H9 (cell line): ENCODE data around the gene ANKRD26. TPM values are rescaled to one million over a fixed set of nuclear protein-coding genes. Genes with fewer than 3 reads are reported as not detected.

Experiments used
- DNase-seq: peaks from one replicate; pipeline ENCODE4 v3.0.0-alpha.2; 2017
- H2AFZ ChIP-seq: one replicate; pipeline ENCODE4 v1.6.1; 2013; ENCODE audit warnings: mild to moderate bottlenecking, low read length, control low read depth, moderate library complexity
- H2AK5ac ChIP-seq: 2 replicates; pipeline ENCODE4 v1.6.1; 2013; ENCODE audit warnings: low read length, control low read depth, mixed read lengths; ENCODE audit not compliant: insufficient read length
- H2BK120ac ChIP-seq: one replicate; pipeline ENCODE4 v1.6.1; 2013; ENCODE audit warnings: low read depth, mild to moderate bottlenecking, low read length, control low read depth, inconsistent platforms; ENCODE audit not compliant: poor library complexity, severe bottlenecking
- H2BK12ac ChIP-seq: 2 replicates; pipeline ENCODE4 v1.6.1; 2013; ENCODE audit warnings: low read length, control low read depth, mixed read lengths, low read depth; ENCODE audit not compliant: insufficient read length
- H2BK15ac ChIP-seq: 2 replicates; pipeline ENCODE4 v1.6.1; 2013; ENCODE audit warnings: low read depth, low read length, control low read depth
- H2BK20ac ChIP-seq: one replicate; pipeline ENCODE4 v1.6.1; 2013; ENCODE audit warnings: low read depth, mild to moderate bottlenecking, low read length, control low read depth, inconsistent platforms; ENCODE audit not compliant: poor library complexity, severe bottlenecking
- H2BK5ac ChIP-seq: 2 replicates; pipeline ENCODE4 v1.6.1; 2013; ENCODE audit warnings: low read length, control low read depth, mixed read lengths; ENCODE audit not compliant: insufficient read length
- H3K14ac ChIP-seq: 2 replicates; pipeline ENCODE4 v1.6.1; 2013; ENCODE audit warnings: low read length, control low read depth; ENCODE audit not compliant: insufficient read depth
- H3K18ac ChIP-seq: 2 replicates; pipeline ENCODE4 v1.6.1; 2013; ENCODE audit warnings: low read depth, mild to moderate bottlenecking, mixed read lengths, low read length, control low read depth; ENCODE audit not compliant: insufficient read length
- H3K23ac ChIP-seq: 2 replicates; pipeline ENCODE4 v1.6.1; 2013; ENCODE audit warnings: low read length, control low read depth, mixed read lengths, low read depth; ENCODE audit not compliant: insufficient read length
- H3K23me2 ChIP-seq: 2 replicates; pipeline ENCODE4 v1.6.1; 2013; ENCODE audit warnings: low read depth, mild to moderate bottlenecking, mixed read lengths, low read length, control low read depth; ENCODE audit not compliant: insufficient read length, poor library complexity, severe bottlenecking
- H3K27ac ChIP-seq: 2 replicates; pipeline ENCODE4 v1.5.1; 2013; ENCODE audit warnings: low read length, control low read depth, mixed read lengths, low read depth; ENCODE audit not compliant: insufficient read length
- H3K27me3 ChIP-seq: 2 replicates; pipeline ENCODE4 v1.6.1; 2013; ENCODE audit warnings: low read length, control low read depth, inconsistent platforms; ENCODE audit not compliant: insufficient read depth
- H3K4ac ChIP-seq: 2 replicates; pipeline ENCODE4 v1.6.1; 2013; ENCODE audit warnings: low read depth, mild to moderate bottlenecking, control low read depth, inconsistent platforms, low read length, moderate library complexity
- H3K4me1 ChIP-seq: 2 replicates; pipeline ENCODE4 v1.6.1; 2013; ENCODE audit warnings: low read length, control low read depth, inconsistent platforms; ENCODE audit not compliant: insufficient read depth
- H3K4me2 ChIP-seq: 2 replicates; pipeline ENCODE4 v1.6.1; 2013; ENCODE audit warnings: low read length, control low read depth, mixed read lengths; ENCODE audit not compliant: insufficient read length, insufficient read depth
- H3K56ac ChIP-seq: 2 replicates; pipeline ENCODE4 v1.6.1; 2013; ENCODE audit warnings: low read depth, mild to moderate bottlenecking, mixed read lengths, low read length, control low read depth; ENCODE audit not compliant: insufficient read length
- H3K79me1 ChIP-seq: 2 replicates; pipeline ENCODE4 v1.6.1; 2013; ENCODE audit warnings: low read depth, mild to moderate bottlenecking, moderate library complexity, low read length, control low read depth, inconsistent platforms; ENCODE audit not compliant: insufficient read depth, poor library complexity, severe bottlenecking
- H3K79me2 ChIP-seq: 2 replicates; pipeline ENCODE4 v1.6.1; 2013; ENCODE audit warnings: low read length, control low read depth, inconsistent platforms; ENCODE audit not compliant: insufficient read depth
- H3K9ac ChIP-seq: 2 replicates; pipeline ENCODE4 v1.6.1; 2013; ENCODE audit warnings: low read length, control low read depth, mixed read lengths; ENCODE audit not compliant: insufficient read length; ENCODE audit errors: extremely low read depth
- H3K9me3 ChIP-seq: one replicate; pipeline ENCODE4 v1.6.1; 2013; ENCODE audit warnings: low read depth, low read length, inconsistent platforms; ENCODE audit not compliant: control insufficient read depth
- H3T11ph ChIP-seq: one replicate; pipeline ENCODE4 v1.6.1; 2013; ENCODE audit warnings: mild to moderate bottlenecking, low read length, control low read depth, inconsistent platforms
- H4K20me1 ChIP-seq: one replicate; pipeline ENCODE4 v1.6.1; 2013; ENCODE audit not compliant: control insufficient read depth, insufficient read length, insufficient read depth
- H4K5ac ChIP-seq: 2 replicates; pipeline ENCODE4 v1.6.1; 2013; ENCODE audit warnings: low read depth, mild to moderate bottlenecking, mixed read lengths, low read length, control low read depth; ENCODE audit not compliant: insufficient read length
- H4K8ac ChIP-seq: replicated peaks from 2 replicates; pipeline ENCODE4 v1.6.1; 2013; ENCODE audit warnings: low read length, control low read depth, mixed read lengths, low read depth; ENCODE audit not compliant: insufficient read length
- H4K91ac ChIP-seq: 2 replicates; pipeline ENCODE4 v1.6.1; 2013; ENCODE audit warnings: low read depth, mild to moderate bottlenecking, moderate library complexity, mixed read lengths, low read length, control low read depth; ENCODE audit not compliant: insufficient read length
- H3K27ac Mint-ChIP-seq, 3 experiments: 2 replicates in 2 of 3; 3 replicates in 1 of 3; pipeline ENCODE4 v1.8.0; 2020 to 2021; ENCODE audit warnings: mixed read lengths in 3 of 3, mild to moderate bottlenecking in 1 of 3, moderate library complexity in 1 of 3
- H3K27me3 Mint-ChIP-seq: 2 replicates; pipeline ENCODE4 v1.8.0; 2021; ENCODE audit warnings: low read depth, mild to moderate bottlenecking, moderate library complexity, mixed read lengths
- H3K36me3 Mint-ChIP-seq, 3 experiments: 2 replicates in 2 of 3; 3 replicates in 1 of 3; pipeline ENCODE4 v1.8.0; 2020 to 2021; ENCODE audit warnings: low read depth in 3 of 3, mixed read lengths in 3 of 3; ENCODE audit not compliant: insufficient read depth in 1 of 3
- H3K4me1 Mint-ChIP-seq, 2 experiments: 2 replicates each; pipeline ENCODE4 v1.8.0; 2020; ENCODE audit warnings: mixed read lengths in 2 of 2
- H3K4me3 Mint-ChIP-seq, 2 experiments: 2 replicates in 1 of 2; 3 replicates in 1 of 2; pipeline ENCODE4 v1.8.0; 2020 to 2021; ENCODE audit warnings: mild to moderate bottlenecking in 2 of 2, mixed read lengths in 2 of 2, moderate library complexity in 1 of 2
- H3K9me3 Mint-ChIP-seq, 2 experiments: 2 replicates in 1 of 2; 3 replicates in 1 of 2; pipeline ENCODE4 v1.8.0; 2020; ENCODE audit warnings: mild to moderate bottlenecking in 2 of 2, mixed read lengths in 2 of 2, moderate library complexity in 1 of 2
- CTCF ChIP-seq: fragments of 200-600 bp; sonication (generic); conservative IDR thresholded peaks from 3 replicates; pipeline ENCODE4 v1.8.0; 2021; ENCODE audit warnings: antibody characterized with exemption, mild to moderate bottlenecking
- WGBS: extraction: QIAGEN DNeasy Blood & Tissue Kit; methylation state at CpG from one replicate; pipeline ENCODE4 v1.1.7; 2013; ENCODE audit warnings: missing lambda C conversion rate, low lambda C conversion rate, mixed read lengths; ENCODE audit not compliant: insufficient read length; ENCODE audit errors: extremely low coverage; 5-methylcytosine and 5-hydroxymethylcytosine counted together
- total RNA-seq: library from RNA; stranded (reverse); gene quantifications from 2 replicates; pipeline ENCODE4 v1.2.1, GENCODE V29; 2021

ANKRD26 gene
- total RNA-seq, 1 experiment from 2014 or later: 9.4 TPM

GRCh38 chr10:26970667-26971066, 129.6 kb downstream of the ANKRD26 start:
- H2AK5ac ChIP-seq: no peak overlapping the region
- H3K27me3 ChIP-seq: no peaks in the 10 kb centered on the region
- no peak overlapping the region for H2BK15ac ChIP-seq
- no peaks in the 10 kb centered on the region for H3K79me1 ChIP-seq
- H3K4me1 ChIP-seq: no peaks in the 10 kb centered on the region
- no peaks in the 10 kb centered on the region for H4K20me1 ChIP-seq
- H3K9me3 ChIP-seq: no peaks in the 10 kb centered on the region
- no peak overlapping the region for H2BK120ac ChIP-seq
- no peak overlapping the region for H3K4me3 Mint-ChIP-seq
- no peak overlapping the region for H4K5ac ChIP-seq
- H3K4ac ChIP-seq: no peak overlapping the region
- H2BK5ac ChIP-seq: no peak overlapping the region
- H3K27ac ChIP-seq: no peak overlapping the region
- H3K23ac ChIP-seq: no peak overlapping the region
- H3K4me1 Mint-ChIP-seq: no peaks in the 10 kb centered on the region
- no peaks in the 10 kb centered on the region for H3K27me3 Mint-ChIP-seq
- no peaks in the 10 kb centered on the region for H3K23me2 ChIP-seq
- H3K18ac ChIP-seq: no peak overlapping the region
- no peak overlapping the region for H3K14ac ChIP-seq
- H3K56ac ChIP-seq: no peak overlapping the region
- H2BK12ac ChIP-seq: no peak overlapping the region
- H3K9ac ChIP-seq: no peak overlapping the region
- DNase-seq: no peak
- H4K8ac ChIP-seq: no peak overlapping the region
- H3K27ac Mint-ChIP-seq: no peak overlapping the region
- no peak overlapping the region for H3K4me2 ChIP-seq
- no peak overlapping the region for H2AFZ ChIP-seq
- WGBS: no CpG with 5 or more reads among the region's 4 CpGs
- no peaks in the 10 kb centered on the region; a peak in 1 of 5 replicates for H3K9me3 Mint-ChIP-seq
- H4K91ac ChIP-seq: no peak overlapping the region
- no peak for TF ChIP-seq CTCF
- H3K79me2 ChIP-seq: no peaks in the 10 kb centered on the region
- H3T11ph ChIP-seq: no peak overlapping the region
- H2BK20ac ChIP-seq: no peak overlapping the region
- peaks cover 5 to 6% (median 6%) of the 10 kb centered on the region in 3 experiments; a peak in 5 of 7 replicates for H3K36me3 Mint-ChIP-seq
